WTC11 (cell line): Measurements from ENCODE around the gene CIZ1. TPM values are rescaled to one million over a fixed set of nuclear protein-coding genes. Genes with fewer than 3 reads are reported as not detected.

ENCODE experiments used
- ATAC-seq: fragments of 200-7000 bp; cut with Tn5 transposase; 2 replicates; pipeline ENCODE4 v1.10.0; 2021; ENCODE audit warnings: mild to moderate bottlenecking, moderate library complexity
- CTCF ChIA-PET: fragments of 300-600 bp; sonication (Branson Sonifier 250); formaldehyde crosslinking; loops from one replicate; lab custom pipeline; 2021; ENCODE audit warnings: antibody characterized with exemption; lab: Charles Lee
- POLR2A ChIA-PET: fragments of 350-600 bp; sonication (Branson Sonifier 250); formaldehyde crosslinking; loops from one replicate; lab custom pipeline; 2021; ENCODE audit warnings: antibody characterized with exemption; lab: Charles Lee
- DNase-seq: peaks from one replicate; pipeline ENCODE4 v3.0.0; 2021; ENCODE audit warnings: low spot score
- H3K27ac Mint-ChIP-seq: 2 replicates; pipeline ENCODE4 v1.8.0; 2021; ENCODE audit warnings: mixed read lengths
- H3K27me3 Mint-ChIP-seq: 2 replicates; pipeline ENCODE4 v1.8.0; 2021; ENCODE audit warnings: low read depth, mild to moderate bottlenecking, moderate library complexity, mixed read lengths
- H3K36me3 Mint-ChIP-seq: 2 replicates; pipeline ENCODE4 v1.8.0; 2021; ENCODE audit warnings: mixed read lengths
- H3K4me1 Mint-ChIP-seq: 2 replicates; pipeline ENCODE4 v1.8.0; 2022; ENCODE audit warnings: mixed read lengths
- H3K4me3 Mint-ChIP-seq: 2 replicates; pipeline ENCODE4 v1.8.0; 2021; ENCODE audit warnings: mild to moderate bottlenecking, moderate library complexity, mixed read lengths
- H3K9me3 Mint-ChIP-seq: 2 replicates; pipeline ENCODE4 v1.8.0; 2021; ENCODE audit warnings: mixed read lengths
- ATF1 ChIP-seq: sonication (generic); formaldehyde crosslinking; IDR thresholded peaks from 2 replicates; pipeline ENCODE4 v1.8.1; 2023; ENCODE audit warnings: mild to moderate bottlenecking, moderate library complexity, missing genetic modification reagents
- CDX4 ChIP-seq: fragments of 250-450 bp; sonication (Bioruptor Pico); IDR thresholded peaks from 2 replicates; pipeline ENCODE4 v1.9.0; 2021; ENCODE audit warnings: moderate library complexity, mild to moderate bottlenecking, inconsistent platforms, borderline replicate concordance
- CREB1 ChIP-seq: sonication (generic); formaldehyde crosslinking; IDR thresholded peaks from 2 replicates; pipeline ENCODE4 v1.8.0; 2023; ENCODE audit warnings: mild to moderate bottlenecking, missing genetic modification reagents
- E2F4 ChIP-seq: sonication (generic); formaldehyde crosslinking; IDR thresholded peaks from 2 replicates; pipeline ENCODE4 v1.8.1; 2022; ENCODE audit warnings: low read depth, mild to moderate bottlenecking, moderate library complexity, missing genetic modification reagents, borderline replicate concordance
- E2F5 ChIP-seq: sonication (generic); formaldehyde crosslinking; IDR thresholded peaks from 2 replicates; pipeline ENCODE4 v1.8.1; 2022; ENCODE audit warnings: mild to moderate bottlenecking, moderate library complexity, missing genetic modification reagents
- ERG ChIP-seq: fragments of 250-450 bp; sonication (Bioruptor Pico); IDR thresholded peaks from 2 replicates; pipeline ENCODE4 v1.8.0; 2021; ENCODE audit warnings: mild to moderate bottlenecking
- ETV6 ChIP-seq: sonication (generic); formaldehyde crosslinking; IDR thresholded peaks from 2 replicates; pipeline ENCODE4 v1.8.1; 2022; ENCODE audit warnings: mild to moderate bottlenecking, missing genetic modification reagents
- GTF2I ChIP-seq: fragments of 250-450 bp; sonication (Bioruptor Pico); conservative IDR thresholded peaks from 2 replicates; pipeline ENCODE4 v1.4.0; 2021; ENCODE audit warnings: mild to moderate bottlenecking
- HMGXB4 ChIP-seq: sonication (generic); formaldehyde crosslinking; IDR thresholded peaks from 2 replicates; pipeline ENCODE4 v1.8.1; 2023; ENCODE audit warnings: mild to moderate bottlenecking, moderate library complexity, missing genetic modification reagents
- IRF2 ChIP-seq: sonication (generic); formaldehyde crosslinking; IDR thresholded peaks from 2 replicates; pipeline ENCODE4 v1.8.0; 2022; ENCODE audit warnings: low read depth, missing genetic modification reagents, borderline replicate concordance
- MXD4 ChIP-seq: fragments of 250-450 bp; sonication (Bioruptor Pico); IDR thresholded peaks from 2 replicates; pipeline ENCODE4 v1.8.0; 2021; ENCODE audit warnings: mild to moderate bottlenecking, moderate library complexity, borderline replicate concordance
- NR3C1 ChIP-seq: sonication (generic); formaldehyde crosslinking; conservative IDR thresholded peaks from 2 replicates; pipeline ENCODE4 v1.8.1; 2023; ENCODE audit warnings: low read depth, mild to moderate bottlenecking, missing genetic modification reagents
- PREB ChIP-seq: sonication (generic); formaldehyde crosslinking; IDR thresholded peaks from 2 replicates; pipeline ENCODE4 v1.8.1; 2022; ENCODE audit warnings: mild to moderate bottlenecking, missing genetic modification reagents, moderate library complexity, borderline replicate concordance
- SMAD3 ChIP-seq: sonication (generic); formaldehyde crosslinking; IDR thresholded peaks from 2 replicates; pipeline ENCODE4 v1.8.0; 2022; ENCODE audit warnings: missing genetic modification reagents, mild to moderate bottlenecking, borderline replicate concordance
- SOX15 ChIP-seq: fragments of 250-450 bp; sonication (Bioruptor Pico); IDR thresholded peaks from 2 replicates; pipeline ENCODE4 v1.9.0; 2021; ENCODE audit warnings: mild to moderate bottlenecking
- SP1 ChIP-seq: sonication (generic); formaldehyde crosslinking; conservative IDR thresholded peaks from 2 replicates; pipeline ENCODE4 v1.8.1; 2022; ENCODE audit warnings: missing genetic modification reagents
- ZMAT4 ChIP-seq: fragments of 250-450 bp; sonication (Bioruptor Pico); IDR thresholded peaks from 2 replicates; pipeline ENCODE4 v1.9.0; 2021; ENCODE audit warnings: mild to moderate bottlenecking
- ZNF121 ChIP-seq: sonication (generic); formaldehyde crosslinking; IDR thresholded peaks from 2 replicates; pipeline ENCODE4 v1.8.0; 2023; ENCODE audit warnings: missing genetic modification reagents
- total RNA-seq: library from RNA; stranded (reverse); gene quantifications from 3 replicates; pipeline ENCODE4 v1.2.3, GENCODE V29; 2021

Gene CIZ1
- total RNA-seq, 1 experiment from 2014 or later, result 90.2 TPM

- peaks cover 6% of the 10 kb centered on the region for H3K4me1 Mint-ChIP-seq
- H3K4me3 Mint-ChIP-seq, result no peak overlapping the region
- POLR2A ChIA-PET, result no interaction called here
- no peaks in the 10 kb centered on the region for H3K9me3 Mint-ChIP-seq
- ATAC-seq (no peak), DNase-seq (no peak)
- no peak for TF ChIP-seq ETV6
- no peak for TF ChIP-seq SOX15 (CRISPR knock-in tag)
- no peak for TF ChIP-seq ATF1 (CRISPR knock-in tag)
- no peak for TF ChIP-seq ZMAT4 (CRISPR knock-in tag)
- TF ChIP-seq CREB1 (CRISPR knock-in tag), result no peak
- no peak for TF ChIP-seq IRF2 (CRISPR knock-in tag)
- TF ChIP-seq GTF2I, result no peak
- TF ChIP-seq SMAD3, result no peak
- no peak for TF ChIP-seq E2F4 (CRISPR knock-in tag)
- TF ChIP-seq ERG (CRISPR knock-in tag), result no peak
- TF ChIP-seq NR3C1 (CRISPR knock-in tag), result no peak
- no peak for TF ChIP-seq HMGXB4
- TF ChIP-seq SP1, result no peak
- no peak for TF ChIP-seq PREB (CRISPR knock-in tag)
- no peak for TF ChIP-seq ZNF121 (CRISPR knock-in tag)
- no peak for TF ChIP-seq MXD4 (CRISPR knock-in tag)
- no peak for TF ChIP-seq CDX4
- no peak for TF ChIP-seq E2F5 (CRISPR knock-in tag)
- CTCF ChIA-PET, result interaction anchor here (0.7 to 3.3 kb wide), 3 partner anchors 14 to 28 kb away, joined by 3 to 27 read pairs (median 10); partner anchors contain the start of gene BBLN
- no peaks in the 10 kb centered on the region for H3K27me3 Mint-ChIP-seq
- 0 out of 2 replicates have a peak overlapping the region, but pooled peaks have one; percentile 65 for H3K27ac Mint-ChIP-seq
- no peaks in the 10 kb centered on the region for H3K36me3 Mint-ChIP-seq
Measured at GRCh38 chr9:128145536-128145935, 45.8 kb downstream of the CIZ1 start.
